ENCODE measurements around the gene MPC2.
A peak's percentile ranks its signal among the peaks of the same experiment; 100 is the strongest.
"Not testable (repeated sequence)": the region's sequence is repeated elsewhere in the genome, so short reads cannot be mapped to it uniquely, and the experiment has no call there.

MPC2 gene

DNA sequence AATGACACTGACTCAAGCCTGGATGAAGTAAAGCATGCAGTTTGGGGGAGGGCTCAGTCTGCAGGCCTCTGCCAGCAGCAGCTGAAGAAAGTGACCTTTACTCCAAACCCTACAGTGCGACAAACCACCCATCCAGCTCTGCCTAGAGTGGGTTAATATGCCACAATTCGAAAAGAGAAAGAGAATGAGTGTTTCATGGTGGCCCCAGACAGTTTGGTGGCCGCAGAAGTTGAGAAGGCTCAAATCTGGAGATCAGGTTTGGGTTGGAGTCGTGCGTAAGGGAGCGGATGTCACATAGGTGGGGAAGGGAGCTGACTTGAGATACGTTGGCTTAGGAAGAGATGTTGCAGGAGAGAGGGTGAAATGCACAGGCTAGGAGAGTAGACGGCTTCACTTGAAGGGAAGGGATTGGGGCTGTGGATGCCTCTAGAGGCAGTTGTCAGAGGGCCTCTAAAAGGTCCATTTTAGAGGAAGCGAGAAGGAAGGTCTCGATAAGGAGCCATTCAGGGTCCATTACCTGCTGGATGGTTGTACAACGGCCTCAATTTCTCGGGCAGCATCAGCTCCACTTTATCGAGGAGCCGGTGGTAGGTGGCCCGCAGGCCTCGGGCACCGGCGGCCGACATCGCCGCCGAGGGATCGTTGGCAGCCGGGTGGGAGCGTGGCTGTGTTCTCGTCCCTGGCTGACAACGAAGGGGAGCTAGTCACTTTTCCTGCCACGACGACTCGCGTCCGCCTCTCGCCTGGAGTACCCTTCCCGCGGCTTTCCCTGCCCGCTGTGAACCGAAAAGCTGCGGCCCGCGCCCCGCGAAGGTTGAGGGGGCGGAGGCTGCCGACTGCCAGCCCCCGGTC is 1.4 kb downstream of the MPC2 start:
- peak overlapping the region; percentile 91 to 99 (median 97) for H3K9ac ChIP-seq (ENCODE audit: low read length in 5 of 5)
- peaks cover 0 to 43% (median 36%) of the 10 kb centered on the region in 5 donors for H3K4me1 ChIP-seq (ENCODE audit: control insufficient read depth in 5 of 5, insufficient read depth in 5 of 5, low read length in 5 of 5)
- no peaks in the 10 kb centered on the region for H3K36me3 ChIP-seq (ENCODE audit: control insufficient read depth in 5 of 5, insufficient read depth in 5 of 5, low read length in 5 of 5)
- H3K27me3 ChIP-seq (ENCODE audit: control insufficient read depth in 5 of 5, insufficient read depth in 4 of 5, low read length in 5 of 5): no peaks in the 10 kb centered on the region
- peak overlapping the region; percentile 94 to 98 (median 96) for H3K4me3 ChIP-seq (ENCODE audit: low read depth in 1 of 5, low read length in 5 of 5)
- H3K27ac ChIP-seq (ENCODE audit: low read depth, low read length): peak overlapping the region; percentile 97
- H3K9me3 ChIP-seq (ENCODE audit: control insufficient read depth in 5 of 5, low read length in 5 of 5): no peaks in the 10 kb centered on the region

DNA sequence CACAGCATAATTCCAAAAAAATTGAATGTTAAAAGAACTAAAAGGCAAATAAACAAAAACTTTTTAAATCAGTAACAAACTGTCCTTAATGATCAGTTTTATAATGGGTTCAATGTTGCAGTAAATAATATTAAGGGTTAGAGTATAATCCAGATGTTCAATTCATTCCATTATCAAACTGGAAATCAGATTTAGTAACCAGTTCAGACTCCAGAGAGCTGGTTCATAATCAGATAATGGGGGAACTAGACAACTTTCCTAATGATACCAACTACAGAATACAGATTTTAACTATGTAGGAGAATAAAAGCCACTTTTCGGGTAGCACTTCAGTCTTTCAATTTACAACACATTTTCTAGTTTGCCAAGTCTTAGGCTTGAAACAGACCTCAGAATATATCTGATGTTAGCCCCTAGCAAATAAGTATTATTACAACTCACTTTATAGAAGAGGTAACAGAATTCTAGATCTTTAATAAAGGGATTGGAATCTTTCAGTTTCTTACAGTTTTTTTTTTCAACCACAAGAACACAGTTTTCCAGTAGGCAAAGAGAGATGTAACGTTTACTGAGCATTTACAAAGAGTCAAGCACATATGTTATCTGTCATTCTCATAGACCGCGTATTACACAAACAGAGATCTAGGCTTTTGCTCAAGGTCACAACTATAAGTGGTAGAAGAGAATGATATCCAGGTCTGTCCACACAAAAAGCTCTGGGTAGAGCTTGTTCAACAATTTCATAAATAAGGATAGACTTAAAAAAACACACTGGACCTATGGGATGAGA is 2.3 kb downstream of the MPC2 start:
- Histone ChIP-seq H3K36me3 (ENCODE audit: control insufficient read depth in 5 of 5, insufficient read depth in 5 of 5, low read length in 5 of 5) (no peaks in the 10 kb centered on the region), H3K27me3 (ENCODE audit: control insufficient read depth in 5 of 5, insufficient read depth in 4 of 5, low read length in 5 of 5) (no peaks in the 10 kb centered on the region), H3K4me1 (ENCODE audit: control insufficient read depth in 5 of 5, insufficient read depth in 5 of 5, low read length in 5 of 5) (peaks cover 0 to 46% (median 36%) of the 10 kb centered on the region in 5 donors), H3K4me3 (ENCODE audit: low read depth in 1 of 5, low read length in 5 of 5) (peak overlapping the region; percentile 94 to 98 (median 96)), H3K9ac (ENCODE audit: low read length in 5 of 5) (peak overlapping the region; percentile 91 to 99 (median 97)), H3K9me3 (ENCODE audit: control insufficient read depth in 5 of 5, low read length in 5 of 5) (no peaks in the 10 kb centered on the region), H3K27ac (ENCODE audit: low read depth, low read length) (peak overlapping the region; percentile 97)

DNA sequence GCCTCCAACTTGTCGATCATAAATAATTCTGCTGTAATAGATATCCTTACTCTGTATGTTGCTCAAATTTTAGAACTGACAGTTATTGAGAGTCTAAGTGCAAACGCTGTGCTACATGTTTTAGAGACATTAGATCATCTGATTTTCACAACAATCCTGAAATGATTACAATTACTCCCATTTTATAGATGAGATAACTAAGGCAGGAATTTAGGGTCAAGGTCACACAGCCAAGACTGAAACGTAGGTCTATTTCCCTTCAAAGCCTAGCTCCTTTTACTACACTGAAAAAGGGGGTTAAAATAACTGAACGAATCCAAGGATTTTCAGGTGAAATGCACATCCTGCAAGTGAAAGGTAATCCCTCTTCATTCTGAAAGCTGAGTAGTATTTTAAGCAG is 3.1 kb downstream of the MPC2 start:
- H3K9me3 ChIP-seq (ENCODE audit: control insufficient read depth in 5 of 5, low read length in 5 of 5): no peaks in the 10 kb centered on the region
- peak overlapping the region; percentile 97 for H3K27ac ChIP-seq (ENCODE audit: low read depth, low read length)
- peak overlapping the region in 2 of 5 donors; percentile 96 to 99 for H3K9ac ChIP-seq (ENCODE audit: low read length in 5 of 5)

DNA sequence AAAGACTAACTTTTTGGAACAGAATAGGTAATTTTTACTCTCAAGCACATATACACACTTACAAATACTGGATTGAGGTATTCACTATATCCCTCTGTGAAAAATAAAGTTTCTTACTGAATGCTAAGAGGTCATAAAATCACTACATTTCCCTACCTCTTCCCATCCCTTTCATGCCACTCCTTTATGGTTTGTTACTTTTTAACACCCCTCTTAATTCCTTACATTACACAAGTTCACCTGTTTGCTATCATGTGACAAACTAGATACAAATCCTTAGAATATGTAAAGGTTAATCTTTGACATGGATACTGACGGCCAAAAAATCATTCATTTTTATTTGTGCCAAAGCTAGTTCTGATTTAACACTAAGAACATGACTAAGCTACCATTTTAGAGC is 7.1 kb downstream of the MPC2 start:
- no peak overlapping the region for H3K27ac ChIP-seq (ENCODE audit: low read depth, low read length)
- peaks cover 0 to 36% (median 15%) of the 10 kb centered on the region in 5 donors for H3K4me1 ChIP-seq (ENCODE audit: control insufficient read depth in 5 of 5, insufficient read depth in 5 of 5, low read length in 5 of 5)
- H3K9ac ChIP-seq (ENCODE audit: low read length in 5 of 5): peak overlapping the region in 1 of 5 donors; percentile 41
- no peaks in the 10 kb centered on the region for H3K9me3 ChIP-seq (ENCODE audit: control insufficient read depth in 5 of 5, low read length in 5 of 5)
- H3K27me3 ChIP-seq (ENCODE audit: control insufficient read depth in 5 of 5, insufficient read depth in 4 of 5, low read length in 5 of 5): no peaks in the 10 kb centered on the region
- no peaks in the 10 kb centered on the region for H3K36me3 ChIP-seq (ENCODE audit: control insufficient read depth in 5 of 5, insufficient read depth in 5 of 5, low read length in 5 of 5)
- no peak overlapping the region for H3K4me3 ChIP-seq (ENCODE audit: low read depth in 1 of 5, low read length in 5 of 5)

More for the DNA sequence above, 3.1 kb downstream of the MPC2 start:
- Histone ChIP-seq H3K4me3 (ENCODE audit: low read depth in 1 of 5, low read length in 5 of 5) (peak overlapping the region in 2 of 5 donors; percentile 13 to 96), H3K4me1 (ENCODE audit: control insufficient read depth in 5 of 5, insufficient read depth in 5 of 5, low read length in 5 of 5) (peaks cover 0 to 44% (median 36%) of the 10 kb centered on the region in 5 donors), H3K27me3 (ENCODE audit: control insufficient read depth in 5 of 5, insufficient read depth in 4 of 5, low read length in 5 of 5) (no peaks in the 10 kb centered on the region), H3K36me3 (ENCODE audit: control insufficient read depth in 5 of 5, insufficient read depth in 5 of 5, low read length in 5 of 5) (no peaks in the 10 kb centered on the region)

DNA sequence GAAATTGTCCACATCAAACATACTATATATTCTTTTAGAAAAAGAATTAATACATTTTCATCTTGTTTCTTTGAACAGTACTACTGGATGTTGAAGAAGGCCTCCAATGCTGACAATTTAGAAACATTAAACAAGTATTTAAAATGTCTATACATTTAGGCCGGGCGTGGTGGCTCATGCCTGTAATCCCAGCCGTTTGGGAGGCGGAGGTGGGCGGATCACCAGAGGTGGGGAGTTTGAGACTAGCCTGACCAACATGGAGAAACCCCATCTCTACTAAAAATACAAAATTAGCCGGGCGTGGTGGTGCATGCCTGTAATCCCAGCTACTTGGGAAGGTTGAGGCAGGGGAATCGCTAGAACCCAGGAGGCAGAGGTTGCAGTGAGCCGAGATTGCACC is 8.0 kb downstream of the MPC2 start:
- H3K27me3 ChIP-seq (ENCODE audit: control insufficient read depth in 5 of 5, insufficient read depth in 4 of 5, low read length in 5 of 5); H3K9me3 ChIP-seq (ENCODE audit: control insufficient read depth in 5 of 5, low read length in 5 of 5); H3K27ac ChIP-seq (ENCODE audit: low read depth, low read length); H3K9ac ChIP-seq (ENCODE audit: low read length in 5 of 5); H3K36me3 ChIP-seq (ENCODE audit: control insufficient read depth in 5 of 5, insufficient read depth in 5 of 5, low read length in 5 of 5); H3K4me3 ChIP-seq (ENCODE audit: low read depth in 1 of 5, low read length in 5 of 5): not testable (repeated sequence)
- H3K4me1 ChIP-seq (ENCODE audit: control insufficient read depth in 5 of 5, insufficient read depth in 5 of 5, low read length in 5 of 5): peaks cover 0 to 31% (median 7%) of the 10 kb centered on the region in 5 donors

DNA sequence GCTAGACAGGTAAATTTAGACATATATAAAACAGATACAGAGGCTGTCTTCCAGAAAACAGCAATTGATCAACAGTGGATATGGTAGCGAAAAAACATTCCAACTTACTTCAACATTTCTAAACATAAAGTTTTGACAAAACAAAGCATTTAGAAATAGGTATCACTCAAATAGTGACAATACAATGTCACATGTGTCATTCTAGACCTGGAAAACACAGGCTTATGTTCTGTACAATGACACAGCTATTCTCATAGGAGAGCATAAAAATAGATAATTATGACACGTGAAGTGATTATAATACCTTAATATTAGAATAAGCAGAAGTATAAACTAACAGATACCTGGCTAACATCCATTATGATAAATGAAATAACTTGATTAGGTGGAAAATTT is 8.4 kb downstream of the MPC2 start:
- Histone ChIP-seq H3K4me1 (ENCODE audit: control insufficient read depth in 5 of 5, insufficient read depth in 5 of 5, low read length in 5 of 5) (peaks cover 0 to 26% (median 3%) of the 10 kb centered on the region in 5 donors), H3K9me3 (ENCODE audit: control insufficient read depth in 5 of 5, low read length in 5 of 5) (no peaks in the 10 kb centered on the region), H3K27me3 (ENCODE audit: control insufficient read depth in 5 of 5, insufficient read depth in 4 of 5, low read length in 5 of 5) (no peaks in the 10 kb centered on the region), H3K36me3 (ENCODE audit: control insufficient read depth in 5 of 5, insufficient read depth in 5 of 5, low read length in 5 of 5) (peaks cover 0 to 4% (median 0%) of the 10 kb centered on the region in 5 donors), H3K27ac (ENCODE audit: low read depth, low read length) (no peak overlapping the region), H3K9ac (ENCODE audit: low read length in 5 of 5) (no peak overlapping the region), H3K4me3 (ENCODE audit: low read depth in 1 of 5, low read length in 5 of 5) (no peak overlapping the region)

DNA sequence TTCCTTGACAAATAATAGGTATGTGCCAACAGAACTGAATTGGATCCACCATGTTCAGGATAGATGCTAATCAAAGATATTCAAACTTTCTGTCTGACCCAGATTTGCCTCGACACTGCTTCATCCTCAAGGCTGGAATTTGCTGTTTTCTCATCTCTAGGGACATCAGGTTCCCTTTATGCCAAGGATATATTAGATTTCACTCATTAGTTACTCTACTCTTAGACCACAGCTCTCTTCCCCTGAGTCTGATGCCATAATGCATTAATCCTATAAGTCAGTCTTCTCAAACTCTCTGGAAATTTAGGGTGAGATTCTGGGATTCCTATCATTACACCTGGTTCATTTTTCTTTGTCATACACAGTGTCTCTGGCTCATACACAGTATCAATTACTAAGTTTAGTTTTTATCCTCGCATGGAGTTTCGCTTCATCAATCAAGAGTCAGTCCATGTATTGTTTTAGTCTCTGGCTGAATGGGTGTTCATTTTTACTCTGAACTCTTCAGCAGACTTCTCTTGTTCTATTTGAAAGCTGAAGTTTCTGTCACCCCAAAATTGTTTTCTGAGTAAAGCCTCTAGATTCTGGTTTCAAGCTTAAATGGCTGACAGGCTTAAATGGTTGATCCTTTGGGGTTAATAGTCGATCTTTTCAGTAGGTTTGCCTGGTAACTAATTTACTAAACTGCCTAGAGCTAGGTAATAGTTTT is 9.7 kb downstream of the MPC2 start:
- Histone ChIP-seq H3K4me1 (ENCODE audit: control insufficient read depth in 5 of 5, insufficient read depth in 5 of 5, low read length in 5 of 5) (peaks cover 0 to 24% (median under 1%) of the 10 kb centered on the region in 5 donors), H3K9ac (ENCODE audit: low read length in 5 of 5) (no peak overlapping the region), H3K27me3 (ENCODE audit: control insufficient read depth in 5 of 5, insufficient read depth in 4 of 5, low read length in 5 of 5) (no peaks in the 10 kb centered on the region), H3K36me3 (ENCODE audit: control insufficient read depth in 5 of 5, insufficient read depth in 5 of 5, low read length in 5 of 5) (peaks cover 0 to 8% (median 4%) of the 10 kb centered on the region in 5 donors), H3K4me3 (ENCODE audit: low read depth in 1 of 5, low read length in 5 of 5) (no peak overlapping the region), H3K27ac (ENCODE audit: low read depth, low read length) (no peak overlapping the region), H3K9me3 (ENCODE audit: control insufficient read depth in 5 of 5, low read length in 5 of 5) (no peaks in the 10 kb centered on the region)

DNA sequence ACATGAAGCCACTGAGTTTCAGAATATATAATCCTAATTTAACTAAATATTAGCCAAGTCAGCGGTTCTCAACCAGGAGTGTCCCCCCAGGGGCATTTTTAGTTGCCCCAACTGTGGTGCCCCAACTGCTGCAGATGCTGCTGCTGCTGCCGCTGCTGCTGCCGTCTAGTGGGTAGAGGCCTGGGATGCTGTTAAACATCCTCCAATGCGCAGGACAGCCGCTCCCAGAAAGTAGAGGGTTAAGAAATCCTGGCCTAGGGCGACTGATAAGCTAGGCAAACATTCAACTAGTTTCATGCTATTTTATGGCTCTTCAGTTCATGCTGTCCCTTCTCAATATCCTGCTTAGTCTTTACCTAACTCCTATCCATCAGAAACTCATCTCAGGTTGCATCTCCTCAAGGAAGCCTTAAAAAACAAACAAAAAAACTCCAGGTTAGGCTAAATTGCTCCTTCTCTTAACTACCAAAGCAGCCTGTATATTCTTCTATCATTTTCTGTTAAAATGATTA is 10.3 kb downstream of the MPC2 start:
- H3K4me3 ChIP-seq (ENCODE audit: low read depth in 1 of 5, low read length in 5 of 5): no peak overlapping the region
- H3K9me3 ChIP-seq (ENCODE audit: control insufficient read depth in 5 of 5, low read length in 5 of 5): no peaks in the 10 kb centered on the region
- H3K27ac ChIP-seq (ENCODE audit: low read depth, low read length): no peak overlapping the region
- H3K9ac ChIP-seq (ENCODE audit: low read length in 5 of 5): no peak overlapping the region
- H3K4me1 ChIP-seq (ENCODE audit: control insufficient read depth in 5 of 5, insufficient read depth in 5 of 5, low read length in 5 of 5): peaks cover 0 to 28% (median 5%) of the 10 kb centered on the region in 5 donors
- H3K27me3 ChIP-seq (ENCODE audit: control insufficient read depth in 5 of 5, insufficient read depth in 4 of 5, low read length in 5 of 5): no peaks in the 10 kb centered on the region
- peaks cover 0 to 8% (median 4%) of the 10 kb centered on the region in 5 donors for H3K36me3 ChIP-seq (ENCODE audit: control insufficient read depth in 5 of 5, insufficient read depth in 5 of 5, low read length in 5 of 5)

DNA sequence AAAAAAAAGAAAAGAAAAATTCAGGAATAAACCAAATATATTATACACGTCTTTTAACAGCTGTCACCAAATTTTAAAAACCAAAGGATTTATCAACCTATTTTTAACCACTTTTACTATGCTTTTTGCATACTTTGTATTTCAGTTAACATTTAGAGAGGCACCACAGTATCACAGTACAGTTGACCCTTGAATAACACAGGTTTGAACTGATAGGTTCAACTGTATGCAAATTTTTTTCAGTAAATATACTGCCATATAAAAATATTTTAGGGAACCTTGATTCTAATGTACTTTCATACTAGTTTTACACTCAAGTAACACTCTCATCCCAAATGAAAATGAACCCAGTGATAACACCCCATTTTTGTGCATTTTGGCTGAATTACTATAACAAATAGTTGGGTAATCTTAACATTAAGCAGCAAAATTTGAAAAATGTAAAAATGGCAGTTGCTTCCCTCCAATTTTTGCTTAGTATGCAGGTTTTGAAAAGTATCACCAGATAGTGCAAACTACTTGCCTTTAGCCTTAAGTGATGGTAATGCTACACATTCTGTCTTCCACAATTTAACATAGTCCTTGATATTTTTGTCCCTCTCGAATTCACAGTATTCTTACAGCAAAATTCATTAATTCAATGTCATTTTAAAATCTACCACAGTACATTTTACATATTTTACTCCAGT is 12.2 kb downstream of the MPC2 start:
- Histone ChIP-seq H3K9me3 (ENCODE audit: control insufficient read depth in 5 of 5, low read length in 5 of 5) (no peaks in the 10 kb centered on the region), H3K9ac (ENCODE audit: low read length in 5 of 5) (no peak overlapping the region), H3K4me3 (ENCODE audit: low read depth in 1 of 5, low read length in 5 of 5) (no peak overlapping the region), H3K36me3 (ENCODE audit: control insufficient read depth in 5 of 5, insufficient read depth in 5 of 5, low read length in 5 of 5) (peaks cover 0 to 8% (median 4%) of the 10 kb centered on the region in 5 donors), H3K4me1 (ENCODE audit: control insufficient read depth in 5 of 5, insufficient read depth in 5 of 5, low read length in 5 of 5) (peaks cover 0 to 23% (median 5%) of the 10 kb centered on the region in 5 donors), H3K27ac (ENCODE audit: low read depth, low read length) (no peak overlapping the region), H3K27me3 (ENCODE audit: control insufficient read depth in 5 of 5, insufficient read depth in 4 of 5, low read length in 5 of 5) (no peaks in the 10 kb centered on the region)
